CD14-positive monocyte (primary cell): ENCODE measurements around the gene FOXK2. TPM values are rescaled to one million over a fixed set of nuclear protein-coding genes. Genes with fewer than 3 reads are reported as not detected.
"Not testable (repeated sequence)": the region's sequence is repeated elsewhere in the genome, so short reads cannot be mapped to it uniquely, and the experiment has no call there.

Experiments used
- DNase-seq, 3 donors: peaks; one replicate each; pipeline ENCODE4 v3.0.0-alpha.2; 2011 to 2022
- H2AFZ ChIP-seq: 2 replicates; pipeline ENCODE4 v1.6.0; 2012; ENCODE audit warnings: mild to moderate bottlenecking, low read depth, low read length, inconsistent platforms; ENCODE audit not compliant: insufficient read depth, poor library complexity, severe bottlenecking
- H3K27ac ChIP-seq, 2 donors: 1 replicate in 1 of 2; 2 replicates in 1 of 2; pipeline ENCODE4 v1.5.1; 2012 to 2013; ENCODE audit warnings: low read length in 2 of 2, control low read depth in 1 of 2, inconsistent platforms in 1 of 2, low read depth in 1 of 2, mild to moderate bottlenecking in 1 of 2
- H3K27me3 ChIP-seq, 2 donors: one replicate each; pipeline versions ENCODE4 v1.6.0 to v1.6.1; 2011 to 2013; ENCODE audit warnings: low read length in 2 of 2; ENCODE audit not compliant: control insufficient read depth in 2 of 2, insufficient read depth in 2 of 2
- H3K36me3 ChIP-seq, 2 donors: replicated peaks in 1 of 2; 1 replicate in 1 of 2; 2 replicates in 1 of 2; pipeline versions ENCODE4 v1.5.1 to v1.6.1; 2012 to 2013; ENCODE audit warnings: low read length in 2 of 2, control low read depth in 1 of 2, inconsistent platforms in 1 of 2, mild to moderate bottlenecking in 1 of 2; ENCODE audit not compliant: insufficient read depth in 2 of 2, control insufficient read depth in 1 of 2
- H3K4me1 ChIP-seq, 2 donors: 1 replicate in 1 of 2; 2 replicates in 1 of 2; pipeline versions ENCODE4 v1.5.1 to v1.6.1; 2012 to 2013; ENCODE audit warnings: low read length in 2 of 2, control low read depth in 1 of 2, inconsistent platforms in 1 of 2, mild to moderate bottlenecking in 1 of 2, moderate library complexity in 1 of 2; ENCODE audit not compliant: insufficient read depth in 2 of 2, control insufficient read depth in 1 of 2
- H3K4me2 ChIP-seq: replicated peaks from 2 replicates; pipeline ENCODE3; 2012; ENCODE audit warnings: low read length, moderate library complexity, mild to moderate bottlenecking; ENCODE audit not compliant: poor library complexity, severe bottlenecking; ENCODE audit errors: extremely low read depth
- H3K4me3 ChIP-seq, 3 experiments: fragments of 200-600 bp in 1 of 3; sonication (generic) in 1 of 3; replicated peaks in 1 of 3; 1 replicate in 2 of 3; 2 replicates in 1 of 3; pipeline ENCODE4 v1.5.1; 2011 to 2013; ENCODE audit warnings: low read length in 3 of 3, mild to moderate bottlenecking in 3 of 3, control low read depth in 2 of 3, low read depth in 2 of 3, inconsistent platforms in 1 of 3, moderate library complexity in 1 of 3
- H3K79me2 ChIP-seq: 2 replicates; pipeline ENCODE4 v1.6.0; 2012; ENCODE audit warnings: mild to moderate bottlenecking, control low read depth, inconsistent platforms, low read length, moderate library complexity; ENCODE audit not compliant: insufficient read depth
- H3K9ac ChIP-seq: 2 replicates; pipeline ENCODE4 v1.6.0; 2017; ENCODE audit warnings: low read length, mild to moderate bottlenecking; ENCODE audit not compliant: insufficient read depth, poor library complexity, severe bottlenecking
- H3K9me3 ChIP-seq, 2 donors: replicated peaks in 1 of 2; 1 replicate in 1 of 2; 2 replicates in 1 of 2; pipeline versions ENCODE4 v1.5.1 to v1.6.1; 2012 to 2013; ENCODE audit warnings: low read length in 2 of 2, control low read depth in 1 of 2; ENCODE audit not compliant: control insufficient read depth in 1 of 2, insufficient read depth in 1 of 2
- H4K20me1 ChIP-seq: 2 replicates; pipeline ENCODE4 v1.6.0; 2012; ENCODE audit warnings: mild to moderate bottlenecking, low read length, control low read depth, moderate library complexity; ENCODE audit not compliant: insufficient read depth
- H3K27ac Mint-ChIP-seq, 7 donors: one replicate each; pipeline ENCODE4 v1.8.0; 2020; ENCODE audit warnings: mild to moderate bottlenecking in 7 of 7, mixed read lengths in 7 of 7, moderate library complexity in 6 of 7, inconsistent platforms in 2 of 7
- H3K27me3 Mint-ChIP-seq, 3 donors: one replicate each; pipeline ENCODE4 v1.8.0; 2021 to 2022; ENCODE audit warnings: low read depth in 3 of 3, mild to moderate bottlenecking in 3 of 3, mixed read lengths in 3 of 3, moderate library complexity in 3 of 3, inconsistent platforms in 1 of 3
- H3K36me3 Mint-ChIP-seq, 2 donors: one replicate each; pipeline ENCODE4 v1.8.0; 2020; ENCODE audit warnings: mixed read lengths in 2 of 2, inconsistent platforms in 1 of 2, mild to moderate bottlenecking in 1 of 2
- H3K4me1 Mint-ChIP-seq: one replicate; pipeline ENCODE4 v1.8.0; 2020; ENCODE audit warnings: mild to moderate bottlenecking, mixed read lengths
- H3K4me3 Mint-ChIP-seq, 2 donors: one replicate each; pipeline ENCODE4 v1.8.0; 2020; ENCODE audit warnings: mild to moderate bottlenecking in 2 of 2, mixed read lengths in 2 of 2, moderate library complexity in 1 of 2
- H3K9me3 Mint-ChIP-seq, 7 donors: one replicate each; pipeline ENCODE4 v1.8.0; 2020 to 2022; ENCODE audit warnings: mixed read lengths in 7 of 7, mild to moderate bottlenecking in 6 of 7, moderate library complexity in 6 of 7, inconsistent platforms in 2 of 7
- CTCF ChIP-seq: fragments of 200-600 bp; IDR thresholded peaks from one replicate; pipeline ENCODE4 v1.8.0; 2022; ENCODE audit warnings: antibody characterized with exemption, mild to moderate bottlenecking
- WGBS: methylation state at CpG from one replicate; pipeline ENCODE4 v1.1.5; 2013; ENCODE audit warnings: missing lambda C conversion rate; ENCODE audit not compliant: insufficient coverage; 5-methylcytosine and 5-hydroxymethylcytosine counted together
- intact Hi-C, 2 donors: fragments of 100-400 bp; cut with micrococcal nuclease; formaldehyde crosslinking; loops; one replicate each; pipeline versions ENCODE4 v1.15.0 to v1.15.1; 2023
- polyA plus RNA-seq, 3 donors: library from polyadenylated mRNA; depleted of rRNA in 1 of 3; unstranded in 2 of 3; stranded (reverse) in 1 of 3; fragments of 300-500 nt in 2 of 3; fragments of >200 nt in 1 of 3; fragmentation: Illumina TruSeq in 2 of 3; gene quantifications; 1 replicate in 2 of 3; 2 replicates in 1 of 3; pipeline ENCODE4 v1.2.3, GENCODE V29; 2012 to 2021

Gene FOXK2
- polyA plus RNA-seq, 3 donors, result 3.5 to 18.4 (median 4.7) TPM

DNA sequence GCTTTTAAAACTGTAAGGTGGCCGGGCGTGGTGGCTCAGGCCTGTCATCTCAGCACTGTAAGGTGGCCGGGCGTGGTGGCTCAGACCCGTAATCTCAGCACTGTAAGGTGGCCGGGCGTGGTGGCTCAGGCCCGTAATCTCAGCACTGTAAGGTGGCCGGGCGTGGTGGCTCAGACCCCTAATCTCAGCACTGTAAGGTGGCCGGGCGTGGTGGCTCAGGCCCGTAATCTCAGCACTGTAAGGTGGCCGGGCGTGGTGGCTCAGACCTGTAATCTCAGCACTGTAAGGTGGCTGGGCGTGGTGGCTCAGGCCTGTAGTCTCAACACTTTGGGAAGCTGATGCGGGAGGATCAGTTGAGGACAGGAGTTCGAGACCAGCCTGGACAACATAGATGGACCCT lies 19.5 kb downstream of the FOXK2 start:
- H3K4me1 ChIP-seq, result peaks cover 17 to 39% of the 10 kb centered on the region in 2 donors
- H3K27me3 Mint-ChIP-seq, H3K9me3 ChIP-seq, H3K9me3 Mint-ChIP-seq, DNase-seq, H3K4me3 Mint-ChIP-seq, H3K27ac ChIP-seq, H3K36me3 ChIP-seq, H3K27me3 ChIP-seq, H3K36me3 Mint-ChIP-seq, H3K4me2 ChIP-seq, H3K4me3 ChIP-seq, H2AFZ ChIP-seq, intact Hi-C loops, H3K9ac ChIP-seq: not testable (repeated sequence)
- peak overlapping the region in 1 of 7 donors; percentile 49 for H3K27ac Mint-ChIP-seq
- peaks cover 57% of the 10 kb centered on the region for H3K4me1 Mint-ChIP-seq
- H4K20me1 ChIP-seq, result peaks cover 99% of the 10 kb centered on the region
- WGBS, result 97% methylated on average over 15 of the region's 18 CpGs
- peaks cover 91% of the 10 kb centered on the region for H3K79me2 ChIP-seq

- Histone ChIP-seq H3K4me2 (no peak overlapping the region), H3K9me3 (no peaks in the 10 kb centered on the region), H3K4me1 (peaks cover 14 to 19% of the 10 kb centered on the region in 2 donors), H3K9ac (no peak overlapping the region), H3K4me3 (no peak overlapping the region), H3K79me2 (peaks cover 91% of the 10 kb centered on the region), H3K27me3 (no peaks in the 10 kb centered on the region), H4K20me1 (peaks cover 97% of the 10 kb centered on the region), H3K27ac (no peak overlapping the region), H3K36me3 (no peaks in the 10 kb centered on the region), H2AFZ (no peak overlapping the region)
- Mint-ChIP-seq H3K4me1 (peaks cover 32% of the 10 kb centered on the region), H3K27ac (peak overlapping the region in 1 of 7 donors; percentile 40), H3K36me3 (peaks cover 4 to 7% of the 10 kb centered on the region in 2 donors), H3K9me3 (peaks cover 0 to 3% (median 0%) of the 10 kb centered on the region in 7 donors), H3K27me3 (no peaks in the 10 kb centered on the region), H3K4me3 (no peak overlapping the region)
- DNase-seq, result no peak
- WGBS, result 100% methylated on average over 2 of the region's 5 CpGs
- intact Hi-C loops, result no loop called here
- TF ChIP-seq CTCF, result no peak
Measured at GRCh38 chr17:82542439-82542838, 22.9 kb downstream of the FOXK2 start.
